ENCODE results near the gene GLIS1. TPM values are rescaled to one million over a fixed set of nuclear protein-coding genes. Genes with fewer than 3 reads are reported as not detected.

The GLIS1 gene
- total and polyA plus RNA-seq, 10 of the 15 experiments (the other 5 are each of a cell fraction or from before 2014, with no cell fraction given) = not detected

DNA sequence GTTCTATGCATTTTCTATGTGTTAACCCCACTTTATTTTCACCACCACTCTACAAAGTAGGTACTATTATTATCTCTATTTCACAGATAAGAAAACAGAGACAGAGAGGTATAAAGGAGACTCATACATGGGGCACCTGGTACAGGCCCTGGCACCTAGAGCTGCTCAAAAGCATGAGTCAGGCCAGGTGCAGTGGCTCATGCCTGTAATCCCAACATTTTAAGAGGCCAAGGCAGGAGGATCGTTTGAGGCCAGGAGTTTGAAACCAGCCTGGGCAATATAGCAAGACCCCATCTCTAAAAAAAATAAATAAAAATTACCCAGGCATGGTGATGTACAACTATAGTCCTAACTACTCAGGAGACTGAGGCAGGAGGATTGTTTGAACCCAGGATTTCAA is 35.8 kb downstream of the GLIS1 start:
- Histone ChIP-seq H3K36me3 (ENCODE audit: control insufficient read depth in 2 of 2, insufficient read depth in 2 of 2, low read length in 1 of 2) (no peaks in the 10 kb centered on the region), H2AFZ (ENCODE audit: control insufficient read depth, low read depth, low read length) (no peak overlapping the region), H3K4me3 (no peak overlapping the region), H4K20me1 (ENCODE audit: control insufficient read depth, insufficient read depth) (peaks cover 4% of the 10 kb centered on the region; the same call in 1 of the 2 replicates), H3K9ac (ENCODE audit: control insufficient read depth, insufficient read depth, low read length) (no peak overlapping the region), H3K4me1 (ENCODE audit: control insufficient read depth, insufficient read depth, low read length) (no peaks in the 10 kb centered on the region), H3K9me3 (replicated peaks; ENCODE audit: control insufficient read depth, insufficient read depth, low read length) (no peaks in the 10 kb centered on the region), H3K27ac (ENCODE audit: control insufficient read depth, insufficient read depth) (no peak overlapping the region), H3K4me2 (ENCODE audit: control insufficient read depth, insufficient read depth) (no peak overlapping the region), H3K27me3 (replicated peaks in 1 of 2; ENCODE audit: control insufficient read depth in 2 of 2, insufficient read depth in 2 of 2, low read length in 1 of 2) (peaks cover 2 to 8% of the 10 kb centered on the region in 2 experiments; a peak in 3 of 4 replicates), H3K79me2 (ENCODE audit: control insufficient read depth, insufficient read depth, low read length) (no peaks in the 10 kb centered on the region)
- RAD21 ChIA-PET (ENCODE audit: unreplicated experiment) = interaction anchor here (0.6 kb wide), 1 partner anchor 258 kb away, joined by 3 read pairs; no protein-coding TSS in a partner anchor
- no TSS peak for BruUV-seq (replicated peaks)
- POLR2A ChIA-PET = no interaction called here
- intact Hi-C loops (cut with micrococcal nuclease; ENCODE audit: unreplicated experiment) (no loop called here), in situ Hi-C loops (cut with MboI) (no loop called here)
- 0% methylated on average over 1 of the region's 1 CpG for WGBS (ENCODE audit: insufficient coverage, insufficient replicate concordance, low lambda C conversion rate, missing lambda C conversion rate)
- no peak for DNase-seq (ENCODE audit: low read depth, low spot score)
- CTCF ChIA-PET = no interaction called here
- SMC1A ChIA-PET (ENCODE audit: uncharacterized antibody, unreplicated experiment) = no interaction called here
- TF ChIP-seq ZZZ3 (IDR thresholded peaks at IDR 0.05; ENCODE audit: control insufficient read depth, insufficient read length, low read depth) (no peak), SMARCA5 (IDR thresholded peaks at IDR 0.05) (no peak), ZSCAN29 (IDR thresholded peaks at IDR 0.05) (no peak), EGR1 (IDR thresholded peaks at IDR 0.05; ENCODE audit: borderline replicate concordance in 1 of 2, low read depth in 2 of 2, low read length in 2 of 2) (no peak), ASH2L (IDR thresholded peaks at IDR 0.05; ENCODE audit: borderline replicate concordance, low read depth) (no peak), SIX5 (IDR thresholded peaks at IDR 0.05; ENCODE audit: low read depth, low read length, severe bottlenecking) (no peak), EZH2 (IDR thresholded peaks at IDR 0.05; ENCODE audit: borderline replicate concordance, control insufficient read depth, low read depth, low read length) (no peak), JUND (IDR thresholded peaks at IDR 0.05; ENCODE audit: low read depth, low read length) (no peak), EED (IDR thresholded peaks at IDR 0.05; ENCODE audit: low read depth) (no peak), ZNF384 (IDR thresholded peaks at IDR 0.05; ENCODE audit: borderline replicate concordance, low read depth, low read length) (no peak), KDM1A (IDR thresholded peaks at IDR 0.05; ENCODE audit: borderline replicate concordance) (no peak), STAT3 (IDR thresholded peaks at IDR 0.05; ENCODE audit: low read depth, low read length) (no peak), TCF12 (IDR thresholded peaks at IDR 0.05; ENCODE audit: low read depth, low read length) (no peak)
- FAIRE-seq = no peak
- ATAC-seq = no peak

All from GM12878 (cell line).